Measurements from ENCODE around the gene C6orf47. TPM values are rescaled to one million over a fixed set of nuclear protein-coding genes. Genes with fewer than 3 reads are reported as not detected.
"Not testable (repeated sequence)": the region's sequence is repeated elsewhere in the genome, so short reads cannot be mapped to it uniquely, and the experiment has no call there.

C6orf47 gene
- polyA plus RNA-seq (2012; ENCODE audit: low read depth, missing spikeins), result 13.6 TPM

GRCh38 chr6:31660381-31661261 lies at the start of gene C6orf47:
Gene C6orf47, minus strand, starts transcription at chr6:31660778. Its CDS starts 831 bp downstream, at chr6:31659947.
- FAIRE-seq (peak; percentile 31), DNase-seq (ENCODE audit: insufficient read length, low spot score) (peak; percentile 81)
- peak; percentile 45; the same call in 1 of the 2 replicates for TF ChIP-seq TAF1 (IDR thresholded peaks at IDR 0.05; ENCODE audit: low read depth, low read length)
- TF ChIP-seq POLR2A (IDR thresholded peaks at IDR 0.05; ENCODE audit: low read depth, low read length), result peak; percentile 76
- no peak for TF ChIP-seq SPI1 (IDR thresholded peaks at IDR 0.05; ENCODE audit: low read depth, low read length)
- TF ChIP-seq POU2F2 (IDR thresholded peaks at IDR 0.05; ENCODE audit: low read depth, low read length), result no peak; the same call in 1 of the 2 replicates
- no peak for TF ChIP-seq PAX5 (IDR thresholded peaks at IDR 0.05; ENCODE audit: insufficient read depth, low read length, severe bottlenecking)
- TF ChIP-seq POLR2AphosphoS5 (IDR thresholded peaks at IDR 0.05; ENCODE audit: low read depth, low read length), result peak; percentile 71

GRCh38 chr6:31709157-31709556 lies 48.6 kb upstream of the C6orf47 start:
- DNase-seq (ENCODE audit: insufficient read length, low spot score); FAIRE-seq: not testable (repeated sequence)

- DNase-seq (ENCODE audit: insufficient read length, low spot score) (no peak), FAIRE-seq (no peak)
- TF ChIP-seq SPI1 (IDR thresholded peaks at IDR 0.05; ENCODE audit: low read depth, low read length) (no peak), PAX5 (IDR thresholded peaks at IDR 0.05; ENCODE audit: insufficient read depth, low read length, severe bottlenecking) (no peak), POLR2A (IDR thresholded peaks at IDR 0.05; ENCODE audit: low read depth, low read length) (no peak), TAF1 (IDR thresholded peaks at IDR 0.05; ENCODE audit: low read depth, low read length) (no peak), POLR2AphosphoS5 (IDR thresholded peaks at IDR 0.05; ENCODE audit: low read depth, low read length) (no peak), POU2F2 (IDR thresholded peaks at IDR 0.05; ENCODE audit: low read depth, low read length) (no peak)
Observed at GRCh38 chr6:31708224-31708623, 47.6 kb upstream of the C6orf47 start.

- TF ChIP-seq PAX5 (IDR thresholded peaks at IDR 0.05; ENCODE audit: insufficient read depth, low read length, severe bottlenecking) (no peak), SPI1 (IDR thresholded peaks at IDR 0.05; ENCODE audit: low read depth, low read length) (no peak), POLR2AphosphoS5 (IDR thresholded peaks at IDR 0.05; ENCODE audit: low read depth, low read length) (no peak), POLR2A (IDR thresholded peaks at IDR 0.05; ENCODE audit: low read depth, low read length) (no peak), POU2F2 (IDR thresholded peaks at IDR 0.05; ENCODE audit: low read depth, low read length) (no peak), TAF1 (IDR thresholded peaks at IDR 0.05; ENCODE audit: low read depth, low read length) (no peak)
- DNase-seq (ENCODE audit: insufficient read length, low spot score) (no peak), FAIRE-seq (no peak)
Observed at GRCh38 chr6:31707701-31708100, 47.1 kb upstream of the C6orf47 start.

- TF ChIP-seq POLR2AphosphoS5 (IDR thresholded peaks at IDR 0.05; ENCODE audit: low read depth, low read length) (no peak), PAX5 (IDR thresholded peaks at IDR 0.05; ENCODE audit: insufficient read depth, low read length, severe bottlenecking) (no peak), POU2F2 (IDR thresholded peaks at IDR 0.05; ENCODE audit: low read depth, low read length) (no peak), POLR2A (IDR thresholded peaks at IDR 0.05; ENCODE audit: low read depth, low read length) (no peak), SPI1 (IDR thresholded peaks at IDR 0.05; ENCODE audit: low read depth, low read length) (no peak), TAF1 (IDR thresholded peaks at IDR 0.05; ENCODE audit: low read depth, low read length) (no peak)
- DNase-seq (ENCODE audit: insufficient read length, low spot score) (no peak), FAIRE-seq (no peak)
Observed at GRCh38 chr6:31706599-31706998, 46.0 kb upstream of the C6orf47 start, which contains the start of gene LY6G6F. Gene LY6G6F, plus strand, starts transcription at chr6:31706866. Its CDS starts 41 bp downstream, at chr6:31706907.

- DNase-seq (ENCODE audit: insufficient read length, low spot score) (no peak), FAIRE-seq (no peak)
- no peak for TF ChIP-seq POU2F2 (IDR thresholded peaks at IDR 0.05; ENCODE audit: low read depth, low read length)
Observed at GRCh38 chr6:31705931-31706330, 45.4 kb upstream of the C6orf47 start.

GRCh38 chr6:31702819-31703716 lies 42.5 kb upstream of the C6orf47 start, which contains the start of gene ABHD16A:
Gene ABHD16A, minus strand, starts transcription at chr6:31703324. Its CDS starts 43 bp downstream, at chr6:31703281.
- TF ChIP-seq TAF1 (IDR thresholded peaks at IDR 0.05; ENCODE audit: low read depth, low read length) (peak; percentile 47), PAX5 (IDR thresholded peaks at IDR 0.05; ENCODE audit: insufficient read depth, low read length, severe bottlenecking) (peak; percentile 31), POLR2AphosphoS5 (IDR thresholded peaks at IDR 0.05; ENCODE audit: low read depth, low read length) (peak; percentile 56; the same call in 1 of the 2 replicates), SPI1 (IDR thresholded peaks at IDR 0.05; ENCODE audit: low read depth, low read length) (no peak), POU2F2 (IDR thresholded peaks at IDR 0.05; ENCODE audit: low read depth, low read length) (no peak; the same call in 1 of the 2 replicates), POLR2A (IDR thresholded peaks at IDR 0.05; ENCODE audit: low read depth, low read length) (peak; percentile 76)
- FAIRE-seq (peak; percentile 98), DNase-seq (ENCODE audit: insufficient read length, low spot score) (peak; percentile 96)

GRCh38 chr6:31702405-31702818 lies 41.8 kb upstream of the C6orf47 start:
- FAIRE-seq, result no peak
- TF ChIP-seq TAF1 (IDR thresholded peaks at IDR 0.05; ENCODE audit: low read depth, low read length), result no peak
- no peak for TF ChIP-seq POU2F2 (IDR thresholded peaks at IDR 0.05; ENCODE audit: low read depth, low read length)
- no peak for TF ChIP-seq PAX5 (IDR thresholded peaks at IDR 0.05; ENCODE audit: insufficient read depth, low read length, severe bottlenecking)
- TF ChIP-seq SPI1 (IDR thresholded peaks at IDR 0.05; ENCODE audit: low read depth, low read length), result no peak
- TF ChIP-seq POLR2AphosphoS5 (IDR thresholded peaks at IDR 0.05; ENCODE audit: low read depth, low read length), result no peak
- no peak for TF ChIP-seq POLR2A (IDR thresholded peaks at IDR 0.05; ENCODE audit: low read depth, low read length)

More at GRCh38 chr6:31702405-31702818, 41.8 kb upstream of the C6orf47 start:
- no peak for DNase-seq (ENCODE audit: insufficient read length, low spot score)
